Endothelial cell of umbilical vein (primary cell): ENCODE results near the gene CDH22. TPM values are rescaled to one million over a fixed set of nuclear protein-coding genes. Genes with fewer than 3 reads are reported as not detected.

Experiments
- BruUV-seq: library from RNA; stranded (reverse); fragments of 400-500 nt; replicated peaks from 2 replicates; lab custom pipeline; 2021; lab: Mats Ljungman, UMichigan
- CTCF ChIA-PET: fragments of 300-600, 350-600 bp; sonication (Branson Sonifier 250); formaldehyde crosslinking; loops from one replicate; lab custom pipeline; 2021; ENCODE audit warnings: antibody characterized with exemption, inconsistent platforms; lab: Charles Lee
- POLR2A ChIA-PET: fragments of 300-600, 350-600 bp; sonication (Branson Sonifier 250); formaldehyde crosslinking; loops from one replicate; lab custom pipeline; 2021; ENCODE audit warnings: antibody characterized with exemption, inconsistent platforms; lab: Charles Lee
- DNase-seq: peaks from one replicate; pipeline ENCODE4 v3.0.0-alpha.2; 2011; ENCODE audit warnings: low read depth, low spot score
- FAIRE-seq: peaks from 2 replicates; lab custom pipeline; 2011; peaks lifted over from hg19 to GRCh38; lab: Jason Lieb, UNC
- H2AFZ ChIP-seq: 2 replicates; pipeline ENCODE4 v1.6.0; 2012; ENCODE audit warnings: low read depth, low read length, control low read depth, inconsistent platforms
- H3K27ac ChIP-seq: 2 replicates; pipeline ENCODE4 v1.5.1; 2011; ENCODE audit warnings: low read depth, mild to moderate bottlenecking, control low read depth, low read length, moderate library complexity; ENCODE audit not compliant: insufficient read depth
- H3K27me3 ChIP-seq, 2 experiments: 2 replicates each; pipeline versions ENCODE4 v1.6.0 to v1.6.1; 2011; ENCODE audit warnings: low read length in 2 of 2, mixed read lengths in 1 of 2; ENCODE audit not compliant: control insufficient read depth in 2 of 2, insufficient read depth in 2 of 2
- H3K36me3 ChIP-seq, 2 experiments: 2 replicates in 1 of 2; 3 replicates in 1 of 2; pipeline ENCODE4 v1.5.1; 2011; ENCODE audit warnings: low read length in 2 of 2, mild to moderate bottlenecking in 1 of 2, moderate library complexity in 1 of 2; ENCODE audit not compliant: control insufficient read depth in 2 of 2, insufficient read depth in 2 of 2; ENCODE audit errors: extremely low read depth in 1 of 2
- H3K4me1 ChIP-seq: 3 replicates; pipeline ENCODE4 v1.5.1; 2011; ENCODE audit warnings: mild to moderate bottlenecking, low read length; ENCODE audit not compliant: control insufficient read depth, insufficient read depth; ENCODE audit errors: extremely low read depth
- H3K4me2 ChIP-seq: 2 replicates; pipeline ENCODE4 v1.6.1; 2011; ENCODE audit warnings: low read length, control low read depth, mixed read lengths; ENCODE audit not compliant: insufficient read depth
- H3K4me3 ChIP-seq, 3 experiments: fragments of 200-600 bp in 1 of 3; sonication (generic), shearing (Covaris generic) in 1 of 3; replicated peaks in 1 of 3; 2 replicates each; pipeline ENCODE4 v1.5.1; 2011 to 2016; ENCODE audit warnings: control low read depth in 3 of 3, low read length in 3 of 3, mild to moderate bottlenecking in 2 of 3, inconsistent platforms in 1 of 3, low read depth in 1 of 3, moderate library complexity in 1 of 3; ENCODE audit not compliant: insufficient read depth in 1 of 3
- H3K79me2 ChIP-seq: 2 replicates; pipeline ENCODE4 v1.6.0; 2012; ENCODE audit warnings: low read length, inconsistent platforms; ENCODE audit not compliant: control insufficient read depth, insufficient read depth
- H3K9ac ChIP-seq: replicated peaks from 2 replicates; pipeline ENCODE3; 2011; ENCODE audit warnings: low read length, control low read depth; ENCODE audit not compliant: insufficient read depth; ENCODE audit errors: extremely low read depth
- H3K9me1 ChIP-seq: replicated peaks from 3 replicates; pipeline ENCODE4 v1.6.0; 2011; ENCODE audit warnings: mild to moderate bottlenecking, low read length; ENCODE audit not compliant: control insufficient read depth, insufficient read depth; ENCODE audit errors: extremely low read depth
- H3K9me3 ChIP-seq: replicated peaks from 2 replicates; pipeline ENCODE4 v1.5.1; 2012; ENCODE audit warnings: low read length, inconsistent platforms; ENCODE audit not compliant: control insufficient read depth, insufficient read depth
- H4K20me1 ChIP-seq: replicated peaks from 2 replicates; pipeline ENCODE3; 2011; ENCODE audit warnings: mild to moderate bottlenecking, low read length; ENCODE audit not compliant: control insufficient read depth, insufficient read depth; ENCODE audit errors: extremely low read depth
- EZH2 ChIP-seq: IDR thresholded peaks from 2 replicates; pipeline ENCODE4 v1.6.1; 2012; ENCODE audit warnings: borderline replicate concordance, low read depth, mild to moderate bottlenecking, moderate library complexity, low read length, inconsistent platforms; ENCODE audit not compliant: severe bottlenecking
- FOS ChIP-seq: IDR thresholded peaks from 2 replicates; pipeline ENCODE4 v1.6.1; 2011; ENCODE audit warnings: mild to moderate bottlenecking, low read length, moderate library complexity, borderline replicate concordance; ENCODE audit not compliant: insufficient read depth
- GATA2 ChIP-seq: IDR thresholded peaks from 2 replicates; pipeline ENCODE4 v1.7.0; 2011; ENCODE audit warnings: low read depth, mild to moderate bottlenecking, moderate library complexity, mixed read lengths, low read length; ENCODE audit not compliant: insufficient read length, insufficient read depth
- MYC ChIP-seq: IDR thresholded peaks from one replicate; pipeline ENCODE4 v1.6.1; 2011; ENCODE audit warnings: mild to moderate bottlenecking, low read depth, low read length
- POLR2AphosphoS5 ChIP-seq: IDR thresholded peaks from 2 replicates; pipeline ENCODE4 v1.6.1; 2012; ENCODE audit warnings: low read depth, mild to moderate bottlenecking, control low read depth, low read length, moderate library complexity; ENCODE audit not compliant: insufficient read depth
- dilution Hi-C: fragments of 300-500 bp; cut with MboI; formaldehyde crosslinking; loops from one replicate; pipeline ENCODE4 v1.15.0; 2019; ENCODE audit warnings: low sequenced_read_pairs; ENCODE audit not compliant: extremely low pct_ligation_motif_present
- intact Hi-C: fragments of 100-400 bp; cut with micrococcal nuclease; formaldehyde crosslinking; loops from one replicate; pipeline ENCODE4 v1.10.0; 2022
- polyA plus RNA-seq, 4 experiments: library from polyadenylated mRNA; depleted of rRNA in 3 of 4; stranded (reverse) in 3 of 4; unstranded in 1 of 4; fragments of >200 nt; gene quantifications; 2 replicates each; pipeline versions ENCODE4 v1.2.1 to v1.2.3, GENCODE V29; 2011 to 2012; ENCODE audit warnings: missing spikeins in 1 of 4
- total RNA-seq: library from RNA; stranded (reverse); gene quantifications from 2 replicates; pipeline ENCODE4 v1.2.3, GENCODE V29; 2021

Gene CDH22
- total and polyA plus RNA-seq, 2 donors (not counting 3 experiments of a cell fraction or from before 2014, with no cell fraction given): not detected

DNA sequence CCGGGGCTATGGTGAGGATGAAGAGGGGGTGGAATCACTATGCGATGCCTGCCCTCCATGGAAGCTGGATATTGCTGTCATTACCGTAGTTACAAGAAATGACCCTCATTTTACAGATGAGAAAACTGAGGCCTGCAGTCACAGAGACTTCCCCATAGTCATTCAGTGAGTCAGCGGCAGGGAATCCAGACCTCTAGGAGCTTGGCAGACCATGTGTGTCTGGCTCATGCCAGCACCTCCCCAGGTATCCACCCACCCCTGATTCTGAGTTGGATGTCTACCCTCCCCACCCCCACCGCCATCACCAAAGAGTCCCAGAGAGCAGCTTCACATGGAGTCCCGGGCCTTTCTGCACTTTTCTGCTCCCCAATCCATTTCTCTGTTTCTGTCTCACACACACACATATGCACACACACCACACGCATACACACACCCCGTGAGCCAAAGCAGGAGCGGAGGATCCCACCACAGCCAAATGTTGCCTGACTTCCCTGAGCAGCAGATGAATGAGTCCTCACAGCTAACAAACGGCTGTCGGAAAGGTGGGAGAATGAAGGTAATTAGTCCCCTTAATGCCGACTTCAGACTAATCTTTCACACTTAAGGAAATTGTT is 24.8 kb downstream of the CDH22 start:
- FAIRE-seq: no peak
- intact Hi-C loops: no loop called here
- H3K4me2 ChIP-seq: no peak overlapping the region
- no peak overlapping the region for H3K4me3 ChIP-seq
- no peak overlapping the region for H3K27ac ChIP-seq
- H3K79me2 ChIP-seq: no peaks in the 10 kb centered on the region
- no TSS peak for BruUV-seq
- no peak overlapping the region for H2AFZ ChIP-seq
- no peaks in the 10 kb centered on the region for H3K9me1 ChIP-seq
- H3K9me3 ChIP-seq: no peaks in the 10 kb centered on the region
- TF ChIP-seq POLR2AphosphoS5: no peak
- no peaks in the 10 kb centered on the region for H3K27me3 ChIP-seq
- H3K36me3 ChIP-seq: no peaks in the 10 kb centered on the region
- no peak for DNase-seq
- dilution Hi-C loops: no loop called here
- POLR2A ChIA-PET: no interaction called here
- no peaks in the 10 kb centered on the region for H3K4me1 ChIP-seq
- CTCF ChIA-PET: no interaction called here
- H3K9ac ChIP-seq: no peak overlapping the region
- no peaks in the 10 kb centered on the region for H4K20me1 ChIP-seq

DNA sequence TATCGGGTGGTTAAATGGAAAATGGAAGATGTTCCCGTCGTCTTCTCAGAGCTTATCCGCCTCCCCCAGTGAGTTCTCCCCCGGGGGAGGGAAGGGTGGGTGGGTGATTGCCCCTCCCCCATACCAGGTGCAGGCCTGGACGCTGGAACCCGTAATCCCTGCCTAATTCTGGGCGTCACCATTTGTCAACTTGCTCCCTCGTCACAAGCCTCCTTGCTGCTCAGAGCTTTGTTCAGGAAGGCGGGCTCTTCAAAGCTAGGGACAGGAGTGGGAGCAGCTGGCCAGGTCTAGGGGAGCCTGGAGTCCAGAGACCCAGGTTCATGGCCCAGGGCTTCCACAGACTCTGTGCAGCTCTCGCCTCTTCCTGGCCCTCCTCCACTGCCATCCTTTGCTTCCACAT is 25.6 kb downstream of the CDH22 start:
- DNase-seq: no peak
- TF ChIP-seq GATA2 (no peak), FOS (no peak), MYC (no peak), EZH2 (no peak)
- Histone ChIP-seq H3K4me3 (no peak overlapping the region), H3K4me1 (no peaks in the 10 kb centered on the region), H3K9me3 (no peaks in the 10 kb centered on the region), H4K20me1 (no peaks in the 10 kb centered on the region), H3K36me3 (no peaks in the 10 kb centered on the region), H2AFZ (no peak overlapping the region), H3K9ac (no peak overlapping the region), H3K4me2 (no peak overlapping the region), H3K27me3 (no peaks in the 10 kb centered on the region), H3K79me2 (no peaks in the 10 kb centered on the region), H3K9me1 (no peaks in the 10 kb centered on the region), H3K27ac (no peak overlapping the region)
- ChIA-PET CTCF (no interaction called here), POLR2A (no interaction called here)
- FAIRE-seq: no peak
- intact Hi-C loops (no loop called here), dilution Hi-C loops (no loop called here)
- no TSS peak for BruUV-seq
